Smooth muscle cell (in vitro differentiated cells): ENCODE measurements around the gene FGF1. TPM values are rescaled to one million over a fixed set of nuclear protein-coding genes. Genes with fewer than 3 reads are reported as not detected.

Source experiments
- DNase-seq: peaks from one replicate; lab custom pipeline; 2025; ENCODE audit not compliant: unreplicated experiment; lab: John Stamatoyannopoulos, UW
- H2AFZ ChIP-seq: fragments of 200-600 bp; sonication (generic); 2 replicates; pipeline ENCODE4 v1.6.0; 2016; ENCODE audit warnings: antibody characterized with exemption, low read depth, mild to moderate bottlenecking
- H3F3A ChIP-seq: fragments of 200-600 bp; sonication (generic); 2 replicates; pipeline ENCODE4 v1.6.0; 2017; ENCODE audit warnings: antibody characterized with exemption, low read depth
- H3K27ac ChIP-seq: fragments of 200-600 bp; sonication (generic); 2 replicates; pipeline ENCODE4 v1.5.1; 2016; ENCODE audit warnings: low read depth, mild to moderate bottlenecking
- H3K27me3 ChIP-seq: fragments of 200-600 bp; sonication (generic); 2 replicates; pipeline ENCODE4 v1.6.1; 2016; ENCODE audit warnings: low read depth, mild to moderate bottlenecking
- H3K36me3 ChIP-seq: fragments of 200-600 bp; sonication (generic); 2 replicates; pipeline ENCODE4 v1.5.1; 2016; ENCODE audit warnings: low read depth
- H3K4me1 ChIP-seq: fragments of 200-600 bp; sonication (generic); 2 replicates; pipeline ENCODE4 v1.5.1; 2016; ENCODE audit warnings: low read depth
- H3K4me2 ChIP-seq: fragments of 200-600 bp; sonication (generic); 2 replicates; pipeline ENCODE4 v1.6.0; 2016; ENCODE audit warnings: mild to moderate bottlenecking
- H3K4me3 ChIP-seq: fragments of 200-600 bp; sonication (generic); 2 replicates; pipeline ENCODE4 v1.5.1; 2016; ENCODE audit warnings: mild to moderate bottlenecking
- H3K79me2 ChIP-seq: fragments of 200-600 bp; sonication (generic); 2 replicates; pipeline ENCODE4 v1.6.0; 2016; ENCODE audit warnings: low read depth, mild to moderate bottlenecking
- H3K9ac ChIP-seq: fragments of 200-600 bp; sonication (generic); 2 replicates; pipeline ENCODE4 v1.6.0; 2016; ENCODE audit warnings: low read depth
- H3K9me3 ChIP-seq: fragments of 200-600 bp; sonication (generic); replicated peaks from 2 replicates; pipeline ENCODE4 v1.5.1; 2016; ENCODE audit warnings: low read depth
- H4K20me1 ChIP-seq: fragments of 200-600 bp; sonication (generic); 2 replicates; pipeline ENCODE4 v1.6.0; 2016; ENCODE audit warnings: low read depth
- CTCF ChIP-seq: fragments of 200-600 bp; sonication (generic); IDR thresholded peaks from 2 replicates; pipeline ENCODE4 v1.5.1; 2017; ENCODE audit warnings: borderline replicate concordance, mild to moderate bottlenecking, antibody characterized with exemption; ENCODE audit not compliant: insufficient read depth, poor library complexity, severe bottlenecking
- whole genome bisulfite sequencing: methylation state at CpG from one replicate; pipeline ENCODE4 v1.1.7; 2016; ENCODE audit warnings: low lambda C conversion rate; 5-methylcytosine and 5-hydroxymethylcytosine counted together
- polyA plus RNA-seq: library from polyadenylated mRNA; unstranded; fragments of >200 nt; fragmentation: Nextera tagmentation; extraction: Ambion mirVana; gene quantifications from 2 replicates; pipeline ENCODE4 v1.2.1, GENCODE V29; 2016
- total RNA-seq: library from RNA; depleted of rRNA; stranded (reverse); fragments of >200 nt; gene quantifications from 2 replicates; pipeline ENCODE4 v1.2.3, GENCODE V29; 2014

The FGF1 gene
- total and polyA plus RNA-seq, 2 experiments from 2014 or later = 91.7 to 111 TPM

GRCh38 chr5:142642427-142642826 lies 43.5 kb downstream of the FGF1 start:
- Histone ChIP-seq H3K79me2 (peaks cover 27% of the 10 kb centered on the region), H3K36me3 (no peaks in the 10 kb centered on the region), H4K20me1 (no peaks in the 10 kb centered on the region), H3K27me3 (no peaks in the 10 kb centered on the region), H3F3A (peaks cover 16% of the 10 kb centered on the region), H3K4me1 (peaks cover 19% of the 10 kb centered on the region), H3K4me3 (no peak overlapping the region), H3K27ac (peak overlapping the region; percentile 87), H3K9ac (no peak overlapping the region), H2AFZ (no peak overlapping the region), H3K4me2 (peak overlapping the region; percentile 60), H3K9me3 (no peaks in the 10 kb centered on the region)
- DNase-seq = no peak
- 98% methylated on average over 3 of the region's 3 CpGs for WGBS
- no peak for TF ChIP-seq CTCF

GRCh38 chr5:142641711-142642110 lies 44.2 kb downstream of the FGF1 start:
- 89% methylated on average over 4 of the region's 4 CpGs for WGBS
- TF ChIP-seq CTCF = no peak
- no peak overlapping the region for H3K27ac ChIP-seq
- DNase-seq = no peak
- no peak overlapping the region for H3K9ac ChIP-seq
- H4K20me1 ChIP-seq = no peaks in the 10 kb centered on the region
- H3K4me2 ChIP-seq = peak overlapping the region; percentile 60
- no peaks in the 10 kb centered on the region for H3K27me3 ChIP-seq
- H3K4me1 ChIP-seq = peaks cover 19% of the 10 kb centered on the region
- H3K36me3 ChIP-seq = no peaks in the 10 kb centered on the region
- H2AFZ ChIP-seq = no peak overlapping the region
- H3K79me2 ChIP-seq = peaks cover 27% of the 10 kb centered on the region
- no peaks in the 10 kb centered on the region for H3K9me3 ChIP-seq
- H3F3A ChIP-seq = peaks cover 20% of the 10 kb centered on the region
- H3K4me3 ChIP-seq = no peak overlapping the region

- no peak for TF ChIP-seq CTCF
- Histone ChIP-seq H3K9ac (no peak overlapping the region), H3K27ac (no peak overlapping the region), H3K27me3 (no peaks in the 10 kb centered on the region), H3K36me3 (no peaks in the 10 kb centered on the region), H3K79me2 (peaks cover 27% of the 10 kb centered on the region), H3K4me3 (no peak overlapping the region), H3K9me3 (no peaks in the 10 kb centered on the region), H3K4me2 (no peak overlapping the region), H3F3A (peaks cover 26% of the 10 kb centered on the region), H4K20me1 (no peaks in the 10 kb centered on the region), H2AFZ (no peak overlapping the region), H3K4me1 (peaks cover 19% of the 10 kb centered on the region)
- no peak for DNase-seq
- 73% methylated on average over 9 of the region's 9 CpGs for WGBS
Measured at GRCh38 chr5:142640316-142641005, 45.4 kb downstream of the FGF1 start.

- no peaks in the 10 kb centered on the region for H3K36me3 ChIP-seq
Measured at GRCh38 chr5:142639455-142639854, 46.4 kb downstream of the FGF1 start.

More at GRCh38 chr5:142639455-142639854, 46.4 kb downstream of the FGF1 start:
- Histone ChIP-seq H3F3A (peaks cover 29% of the 10 kb centered on the region), H3K9me3 (no peaks in the 10 kb centered on the region), H4K20me1 (no peaks in the 10 kb centered on the region), H3K4me3 (no peak overlapping the region), H3K9ac (no peak overlapping the region), H3K27ac (no peak overlapping the region), H3K4me1 (peaks cover 17% of the 10 kb centered on the region), H3K4me2 (no peak overlapping the region), H3K27me3 (no peaks in the 10 kb centered on the region), H3K79me2 (peaks cover 27% of the 10 kb centered on the region), H2AFZ (no peak overlapping the region)
- no peak for TF ChIP-seq CTCF
- DNase-seq = no peak
- 94% methylated on average over 4 of the region's 4 CpGs for WGBS
